ENCODE measurements around the gene COG7. TPM values are rescaled to one million over a fixed set of nuclear protein-coding genes. Genes with fewer than 3 reads are reported as not detected.
"Not testable (repeated sequence)": the region's sequence is repeated elsewhere in the genome, so short reads cannot be mapped to it uniquely, and the experiment has no call there.

Gene COG7
- total RNA-seq, 4 donors from 2014 or later = 37.1 to 121 (median 54.6) TPM

DNA sequence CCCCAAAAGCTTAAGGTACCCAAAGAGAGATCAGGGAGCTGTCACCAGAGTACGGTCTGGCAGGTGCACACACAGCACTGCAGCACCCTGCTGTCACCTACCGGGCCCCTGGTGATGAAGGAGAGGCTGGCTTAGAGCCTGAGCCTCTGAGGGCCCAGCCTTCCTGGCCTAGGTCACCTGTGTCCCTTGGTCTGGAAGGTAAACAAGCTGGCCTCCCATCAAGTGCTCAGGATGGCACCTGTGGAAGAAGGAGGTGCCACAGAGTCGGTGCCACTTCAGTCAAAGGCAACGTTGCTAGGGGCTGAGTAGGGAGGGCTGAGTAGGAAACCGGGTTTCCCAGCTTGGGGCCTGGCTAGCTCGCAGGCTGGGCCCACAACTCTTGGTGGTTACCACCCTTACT is 70.7 kb downstream of the COG7 start:
- no peaks in the 10 kb centered on the region for H3K4me1 ChIP-seq
- DNase-seq = no peak
- H3K9me3 ChIP-seq = no peaks in the 10 kb centered on the region
- H3K36me3 ChIP-seq = no peaks in the 10 kb centered on the region
- in situ Hi-C loops (cut with MboI; ENCODE audit: low pct_ligation_motif_present in 1 of 4, low pct_unique_long_range_greater_than_20kb in 1 of 4, low sequenced_read_pairs in 3 of 4) = no loop called here
- H3K27me3 ChIP-seq = no peaks in the 10 kb centered on the region
- H3K4me3 ChIP-seq = no peak overlapping the region
- TF ChIP-seq POLR2AphosphoS5 (IDR thresholded peaks at IDR 0.05) (no peak), POLR2A (IDR thresholded peaks at IDR 0.05) (no peak), EP300 (IDR thresholded peaks at IDR 0.05; ENCODE audit: low read depth) (no peak)
- TF ChIP-seq, protein P1, sequence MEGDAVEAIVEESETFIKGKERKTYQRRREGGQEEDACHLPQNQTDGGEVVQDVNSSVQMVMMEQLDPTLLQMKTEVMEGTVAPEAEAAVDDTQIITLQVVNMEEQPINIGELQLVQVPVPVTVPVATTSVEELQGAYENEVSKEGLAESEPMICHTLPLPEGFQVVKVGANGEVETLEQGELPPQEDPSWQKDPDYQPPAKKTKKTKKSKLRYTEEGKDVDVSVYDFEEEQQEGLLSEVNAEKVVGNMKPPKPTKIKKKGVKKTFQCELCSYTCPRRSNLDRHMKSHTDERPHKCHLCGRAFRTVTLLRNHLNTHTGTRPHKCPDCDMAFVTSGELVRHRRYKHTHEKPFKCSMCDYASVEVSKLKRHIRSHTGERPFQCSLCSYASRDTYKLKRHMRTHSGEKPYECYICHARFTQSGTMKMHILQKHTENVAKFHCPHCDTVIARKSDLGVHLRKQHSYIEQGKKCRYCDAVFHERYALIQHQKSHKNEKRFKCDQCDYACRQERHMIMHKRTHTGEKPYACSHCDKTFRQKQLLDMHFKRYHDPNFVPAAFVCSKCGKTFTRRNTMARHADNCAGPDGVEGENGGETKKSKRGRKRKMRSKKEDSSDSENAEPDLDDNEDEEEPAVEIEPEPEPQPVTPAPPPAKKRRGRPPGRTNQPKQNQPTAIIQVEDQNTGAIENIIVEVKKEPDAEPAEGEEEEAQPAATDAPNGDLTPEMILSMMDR (IDR thresholded peaks at IDR 0.05) = no peak
- WGBS, 2 donors (ENCODE audit: low coverage in 1 of 2) = 81 to 87% methylated on average over 4 to 6 of the region's 6 CpGs
- H3K27ac ChIP-seq = no peak overlapping the region
- intact Hi-C loops (cut with DNase I; ENCODE audit: low total_unique reads) = no loop called here

DNA sequence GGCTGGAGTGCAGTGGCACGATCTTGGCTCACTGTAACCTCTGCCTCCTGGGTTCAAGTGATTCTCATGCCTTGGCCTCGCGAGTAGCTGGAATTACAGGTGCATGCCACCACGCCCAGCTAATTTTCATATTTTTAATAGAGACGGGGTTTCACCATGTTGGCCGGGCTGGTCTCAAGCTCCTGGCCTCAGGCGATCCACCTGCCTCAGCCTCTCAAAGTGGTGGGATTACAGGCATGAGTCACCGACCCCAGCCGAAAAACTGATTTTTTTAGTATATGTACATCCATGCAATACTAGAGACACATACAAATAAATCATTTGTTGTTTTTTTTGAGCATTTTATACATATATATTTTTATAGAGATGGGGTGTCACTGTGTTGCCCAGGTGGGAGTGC is 71.3 kb downstream of the COG7 start:
- H3K36me3 ChIP-seq; H3K27ac ChIP-seq; H3K9me3 ChIP-seq; H3K4me1 ChIP-seq; DNase-seq; intact Hi-C loops (cut with DNase I; ENCODE audit: low total_unique reads); H3K4me3 ChIP-seq; in situ Hi-C loops (cut with MboI; ENCODE audit: low pct_ligation_motif_present in 1 of 4, low pct_unique_long_range_greater_than_20kb in 1 of 4, low sequenced_read_pairs in 3 of 4); H3K27me3 ChIP-seq: not testable (repeated sequence)
- WGBS, 2 donors (ENCODE audit: low coverage in 1 of 2) = 81 to 100% methylated on average over 2 to 9 of the region's 9 CpGs

DNA sequence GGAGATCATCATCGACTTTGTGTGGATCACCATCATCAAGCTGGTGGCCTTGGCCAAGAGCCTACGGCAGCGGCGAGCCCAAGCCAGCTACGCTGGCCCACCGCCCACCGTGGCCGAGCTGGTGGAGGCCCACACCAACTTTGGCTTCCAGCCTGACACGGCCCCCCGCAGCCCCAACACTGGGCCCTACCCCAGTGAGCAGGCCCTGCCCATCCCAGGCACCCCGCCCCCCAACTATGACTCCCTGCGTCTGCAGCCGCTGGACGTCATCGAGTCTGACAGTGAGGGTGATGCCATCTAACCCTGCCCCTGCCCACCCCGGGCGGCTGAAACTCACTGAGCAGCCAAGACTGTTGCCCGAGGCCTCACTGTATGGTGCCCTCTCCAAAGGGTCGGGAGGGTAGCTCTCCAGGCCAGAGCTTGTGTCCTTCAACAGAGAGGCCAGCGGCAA is 72.5 kb downstream of the COG7 start:
- no peaks in the 10 kb centered on the region for H3K9me3 ChIP-seq
- no peaks in the 10 kb centered on the region for H3K36me3 ChIP-seq
- WGBS, 2 donors (ENCODE audit: low coverage in 1 of 2) = 80 to 94% methylated on average over 1 to 19 of the region's 20 CpGs
- H3K27ac ChIP-seq = no peak overlapping the region
- DNase-seq = no peak
- H3K27me3 ChIP-seq = no peaks in the 10 kb centered on the region
- no peaks in the 10 kb centered on the region for H3K4me1 ChIP-seq
- TF ChIP-seq, protein P1 (IDR thresholded peaks at IDR 0.05) = no peak
- TF ChIP-seq POLR2AphosphoS5 (IDR thresholded peaks at IDR 0.05) (no peak), POLR2A (IDR thresholded peaks at IDR 0.05) (no peak)
- no peak overlapping the region for H3K4me3 ChIP-seq
- intact Hi-C loops (cut with DNase I; ENCODE audit: low total_unique reads) (no loop called here), in situ Hi-C loops (cut with MboI; ENCODE audit: low pct_ligation_motif_present in 1 of 4, low pct_unique_long_range_greater_than_20kb in 1 of 4, low sequenced_read_pairs in 3 of 4) (no loop called here)

DNA sequence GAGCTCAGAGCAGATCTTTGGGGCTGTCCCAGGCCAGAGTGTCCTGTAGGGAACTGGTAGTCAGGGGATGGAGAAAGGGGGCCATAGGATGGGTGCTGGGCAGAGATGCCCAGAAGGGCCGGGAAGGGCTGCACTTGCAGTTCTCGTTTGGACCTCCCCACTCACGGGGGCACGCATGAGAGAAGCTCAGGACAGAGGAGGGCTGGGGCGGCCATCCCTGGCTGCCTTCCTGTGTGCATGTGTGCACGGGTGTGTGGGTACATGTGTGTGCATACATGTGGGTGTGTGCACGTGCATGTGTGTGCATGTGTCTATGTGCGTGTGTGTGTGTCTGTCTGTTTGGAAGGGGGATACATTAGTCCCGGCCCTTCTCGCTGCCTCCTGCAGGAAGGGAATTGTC is 73.3 kb downstream of the COG7 start:
- Histone ChIP-seq H3K4me3 (no peak overlapping the region), H3K27me3 (no peaks in the 10 kb centered on the region), H3K27ac (no peak overlapping the region), H3K4me1 (no peaks in the 10 kb centered on the region), H3K36me3 (no peaks in the 10 kb centered on the region), H3K9me3 (no peaks in the 10 kb centered on the region)
- no peak for DNase-seq
- in situ Hi-C loops (cut with MboI; ENCODE audit: low pct_ligation_motif_present in 1 of 4, low pct_unique_long_range_greater_than_20kb in 1 of 4, low sequenced_read_pairs in 3 of 4) = no loop called here
- 74 to 90% methylated on average over 2 to 8 of the region's 10 CpGs for WGBS, 2 donors (ENCODE audit: low coverage in 1 of 2)
- intact Hi-C loops (cut with DNase I; ENCODE audit: low total_unique reads) = no loop called here
- TF ChIP-seq EP300 (IDR thresholded peaks at IDR 0.05; ENCODE audit: low read depth) (no peak), POLR2AphosphoS5 (IDR thresholded peaks at IDR 0.05) (no peak), POLR2A (IDR thresholded peaks at IDR 0.05) (no peak)
- TF ChIP-seq, protein P1 (IDR thresholded peaks at IDR 0.05) = no peak

DNA sequence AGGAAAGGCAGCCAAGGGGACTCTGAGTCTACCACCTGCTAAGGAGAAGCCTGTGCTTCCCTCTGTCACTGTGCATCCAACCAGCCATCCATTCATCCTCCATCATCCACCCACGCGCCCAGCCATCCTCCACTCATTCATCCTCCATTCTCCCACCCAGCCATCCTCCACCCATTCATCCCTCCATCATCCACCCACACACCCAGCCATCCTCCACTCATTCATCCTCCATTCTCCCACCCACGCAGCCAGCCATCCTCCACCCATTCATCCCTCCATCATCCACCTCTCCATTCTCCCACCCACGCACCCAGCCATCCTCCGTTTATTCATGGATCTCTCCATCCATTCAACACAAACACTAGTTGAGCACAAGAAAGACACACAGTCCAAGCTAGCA is 74.1 kb downstream of the COG7 start:
- 87 to 90% methylated on average over 4 to 5 of the region's 5 CpGs for WGBS, 2 donors (ENCODE audit: low coverage in 1 of 2)
- intact Hi-C loops (cut with DNase I; ENCODE audit: low total_unique reads) (no loop called here), in situ Hi-C loops (cut with MboI; ENCODE audit: low pct_ligation_motif_present in 1 of 4, low pct_unique_long_range_greater_than_20kb in 1 of 4, low sequenced_read_pairs in 3 of 4) (no loop called here)
- TF ChIP-seq, protein P1 (IDR thresholded peaks at IDR 0.05) = no peak
- TF ChIP-seq EP300 (IDR thresholded peaks at IDR 0.05; ENCODE audit: low read depth) (no peak), POLR2AphosphoS5 (IDR thresholded peaks at IDR 0.05) (no peak), POLR2A (IDR thresholded peaks at IDR 0.05) (no peak)
- Histone ChIP-seq H3K4me1 (no peaks in the 10 kb centered on the region), H3K27me3 (no peaks in the 10 kb centered on the region), H3K9me3 (no peaks in the 10 kb centered on the region), H3K36me3 (no peaks in the 10 kb centered on the region), H3K27ac (no peak overlapping the region), H3K4me3 (no peak overlapping the region)
- no peak for DNase-seq

All from transverse colon (tissue), 4 donors.